CD4-positive, alpha-beta T cell (primary cell): Measurements from ENCODE around the gene CACHD1. TPM values are rescaled to one million over a fixed set of nuclear protein-coding genes. Genes with fewer than 3 reads are reported as not detected.

Experiments
- ATAC-seq: fragments of 200-7000 bp; cut with Tn5 transposase; one replicate; pipeline ENCODE4 v1.10.0; 2022; ENCODE audit warnings: mild to moderate bottlenecking; ENCODE audit not compliant: poor library complexity
- CTCF ChIA-PET: fragments of 350-600 bp; sonication (Branson Sonifier 250); formaldehyde crosslinking; loops from one replicate; lab custom pipeline; 2021; ENCODE audit warnings: antibody characterized with exemption, inconsistent platforms; lab: Charles Lee
- POLR2A ChIA-PET: fragments of 350-600 bp; sonication (Branson Sonifier 250); formaldehyde crosslinking; loops from one replicate; lab custom pipeline; 2021; ENCODE audit warnings: antibody characterized with exemption, inconsistent platforms; lab: Charles Lee
- DNase-seq, 14 experiments: peaks; one replicate each; pipeline ENCODE4 v3.0.0-alpha.2; 2013 to 2020; ENCODE audit warnings: mixed read lengths in 2 of 14
- H3K27ac ChIP-seq, 2 donors: one replicate each; pipeline versions ENCODE4 v1.5.1 to v1.7.0; 2013; ENCODE audit warnings: low read length in 2 of 2, low read depth in 1 of 2, mild to moderate bottlenecking in 1 of 2
- H3K27me3 ChIP-seq, 2 experiments: 1 replicate in 1 of 2; 2 replicates in 1 of 2; pipeline versions ENCODE4 v1.6.1 to v1.7.0; 2013; ENCODE audit warnings: low read length in 2 of 2, control low read depth in 1 of 2, mild to moderate bottlenecking in 1 of 2, moderate library complexity in 1 of 2; ENCODE audit not compliant: insufficient read depth in 2 of 2, control insufficient read depth in 1 of 2
- H3K36me3 ChIP-seq: one replicate; pipeline ENCODE4 v1.6.1; 2013; ENCODE audit warnings: low read length, control low read depth; ENCODE audit not compliant: insufficient read depth
- H3K4me1 ChIP-seq: one replicate; pipeline ENCODE4 v1.6.1; 2013; ENCODE audit warnings: low read length, control low read depth; ENCODE audit not compliant: insufficient read depth
- H3K4me3 ChIP-seq: one replicate; pipeline ENCODE4 v1.5.1; 2013; ENCODE audit warnings: mild to moderate bottlenecking, low read length, moderate library complexity
- H3K9me3 ChIP-seq, 2 experiments: 1 replicate in 1 of 2; 2 replicates in 1 of 2; pipeline versions ENCODE4 v1.6.1 to v1.7.0; 2013; ENCODE audit warnings: low read length in 2 of 2, mild to moderate bottlenecking in 2 of 2, control low read depth in 1 of 2, moderate library complexity in 1 of 2; ENCODE audit not compliant: control insufficient read depth in 1 of 2, insufficient read depth in 1 of 2
- H3K27ac Mint-ChIP-seq: one replicate; pipeline ENCODE4 v1.8.0; 2020; ENCODE audit warnings: mixed read lengths
- H3K27me3 Mint-ChIP-seq: one replicate; pipeline ENCODE4 v1.8.0; 2021; ENCODE audit warnings: mixed read lengths
- H3K36me3 Mint-ChIP-seq: one replicate; pipeline ENCODE4 v1.8.0; 2021; ENCODE audit warnings: low read depth, mixed read lengths
- H3K4me1 Mint-ChIP-seq: one replicate; pipeline ENCODE4 v1.8.0; 2021; ENCODE audit warnings: low read depth, mixed read lengths
- H3K4me3 Mint-ChIP-seq: one replicate; pipeline ENCODE4 v1.8.0; 2020; ENCODE audit warnings: mild to moderate bottlenecking, mixed read lengths
- H3K9me3 Mint-ChIP-seq: one replicate; pipeline ENCODE4 v1.8.0; 2020; ENCODE audit warnings: mixed read lengths
- intact Hi-C, 2 experiments: fragments of 100-400 bp; cut with DNase I in 1 of 2; cut with micrococcal nuclease in 1 of 2; formaldehyde crosslinking; loops; one replicate each; pipeline versions ENCODE4 v1.15.1 to v1.9.0; 2023 to 2025; cut with DNase I, micrococcal nuclease
- total RNA-seq, 174 experiments: library from RNA in 2 of 174; stranded (reverse) in 2 of 174; gene quantifications; one replicate each; pipeline ENCODE4 v1.2.3 and lab custom pipeline; 2021 to 2026
- TF ChIP-seq, protein P1 (sequence below): fragments of 200-600 bp; IDR thresholded peaks from one replicate; pipeline ENCODE4 v1.8.0; 2022; ENCODE audit warnings: antibody characterized with exemption, mild to moderate bottlenecking

CACHD1 gene
- total RNA-seq, 2 experiments from 2014 or later = 6.2 to 7.1 TPM

DNA sequence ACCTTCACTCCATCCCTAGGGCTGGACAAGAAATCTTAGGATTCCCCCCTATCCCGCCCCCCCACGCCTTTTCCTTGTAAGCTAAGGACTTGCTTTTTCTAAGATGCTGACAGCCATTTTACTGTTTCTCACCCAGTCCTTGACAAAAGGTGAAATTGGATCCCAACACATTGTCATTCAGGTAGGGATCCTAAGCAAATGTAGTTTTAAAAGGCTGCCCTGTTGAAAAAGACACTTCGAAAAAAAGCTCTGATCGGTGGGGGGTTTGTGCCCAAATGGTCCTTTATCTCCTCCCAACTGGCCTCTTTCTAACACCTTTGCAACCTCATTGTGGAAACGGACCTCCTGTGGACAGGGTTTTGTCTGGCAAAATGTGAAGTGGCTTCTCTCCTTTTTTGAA lies 2.9 kb downstream of the CACHD1 start:
- POLR2A ChIA-PET = no interaction called here
- Histone ChIP-seq H3K4me1 (peaks cover 18% of the 10 kb centered on the region), H3K9me3 (peaks cover 0 to 9% of the 10 kb centered on the region in 2 experiments), H3K36me3 (no peaks in the 10 kb centered on the region), H3K27me3 (peaks cover 14 to 31% of the 10 kb centered on the region in 2 experiments), H3K4me3 (no peak overlapping the region), H3K27ac (no peak overlapping the region)
- intact Hi-C loops = loop anchor here (2.0 to 10.0 kb wide), 5 partner anchors 34 to 349 kb away; no protein-coding TSS in a partner anchor
- CTCF ChIA-PET = interaction anchor here (1.0 kb wide), 1 partner anchor 17 kb away, joined by 3 read pairs; no protein-coding TSS in a partner anchor
- H3K9me3 Mint-ChIP-seq = no peaks in the 10 kb centered on the region
- H3K36me3 Mint-ChIP-seq = peaks cover 4% of the 10 kb centered on the region
- peak overlapping the region; percentile 58 for H3K27ac Mint-ChIP-seq
- H3K4me3 Mint-ChIP-seq = peak overlapping the region; percentile 68
- H3K4me1 Mint-ChIP-seq = peaks cover 54% of the 10 kb centered on the region
- peaks cover 37% of the 10 kb centered on the region for H3K27me3 Mint-ChIP-seq
- ATAC-seq (no peak), DNase-seq (no peak)
- TF ChIP-seq, protein P1, sequence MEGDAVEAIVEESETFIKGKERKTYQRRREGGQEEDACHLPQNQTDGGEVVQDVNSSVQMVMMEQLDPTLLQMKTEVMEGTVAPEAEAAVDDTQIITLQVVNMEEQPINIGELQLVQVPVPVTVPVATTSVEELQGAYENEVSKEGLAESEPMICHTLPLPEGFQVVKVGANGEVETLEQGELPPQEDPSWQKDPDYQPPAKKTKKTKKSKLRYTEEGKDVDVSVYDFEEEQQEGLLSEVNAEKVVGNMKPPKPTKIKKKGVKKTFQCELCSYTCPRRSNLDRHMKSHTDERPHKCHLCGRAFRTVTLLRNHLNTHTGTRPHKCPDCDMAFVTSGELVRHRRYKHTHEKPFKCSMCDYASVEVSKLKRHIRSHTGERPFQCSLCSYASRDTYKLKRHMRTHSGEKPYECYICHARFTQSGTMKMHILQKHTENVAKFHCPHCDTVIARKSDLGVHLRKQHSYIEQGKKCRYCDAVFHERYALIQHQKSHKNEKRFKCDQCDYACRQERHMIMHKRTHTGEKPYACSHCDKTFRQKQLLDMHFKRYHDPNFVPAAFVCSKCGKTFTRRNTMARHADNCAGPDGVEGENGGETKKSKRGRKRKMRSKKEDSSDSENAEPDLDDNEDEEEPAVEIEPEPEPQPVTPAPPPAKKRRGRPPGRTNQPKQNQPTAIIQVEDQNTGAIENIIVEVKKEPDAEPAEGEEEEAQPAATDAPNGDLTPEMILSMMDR = no peak

DNA sequence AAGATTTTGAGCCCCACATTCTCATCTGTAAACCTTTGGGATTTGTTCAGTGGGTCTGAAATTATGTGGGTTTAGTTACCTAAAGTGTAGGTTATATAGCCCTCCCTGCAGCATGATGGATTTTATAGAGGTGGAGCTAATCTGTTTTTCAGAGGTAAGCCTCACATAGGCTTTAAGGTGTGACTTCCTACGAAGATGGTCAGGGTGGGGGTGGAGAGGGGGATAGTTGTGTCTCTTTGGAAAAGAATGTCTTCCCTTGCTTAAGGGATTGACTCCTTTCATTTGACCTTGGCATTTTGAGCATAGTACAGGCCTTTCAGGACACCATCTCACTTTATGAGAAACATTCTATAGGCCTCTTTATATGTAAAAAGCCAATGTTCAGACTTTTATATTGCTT lies 3.4 kb downstream of the CACHD1 start:
- ATAC-seq (no peak), DNase-seq (no peak)
- TF ChIP-seq, protein P1 = no peak
- Histone ChIP-seq H3K27me3 (peaks cover 14 to 31% of the 10 kb centered on the region in 2 experiments), H3K4me3 (no peak overlapping the region), H3K9me3 (peaks cover 0 to 9% of the 10 kb centered on the region in 2 experiments), H3K27ac (no peak overlapping the region), H3K36me3 (no peaks in the 10 kb centered on the region), H3K4me1 (peaks cover 18% of the 10 kb centered on the region)
- Mint-ChIP-seq H3K27ac (peak overlapping the region; percentile 58), H3K9me3 (no peaks in the 10 kb centered on the region), H3K4me3 (peak overlapping the region; percentile 68), H3K4me1 (peaks cover 54% of the 10 kb centered on the region), H3K36me3 (peaks cover 4% of the 10 kb centered on the region), H3K27me3 (peaks cover 31% of the 10 kb centered on the region)
- CTCF ChIA-PET = no interaction called here
- intact Hi-C loops = loop anchor here (2.0 to 10.0 kb wide), 5 partner anchors 34 to 349 kb away; no protein-coding TSS in a partner anchor
- POLR2A ChIA-PET = no interaction called here

DNA sequence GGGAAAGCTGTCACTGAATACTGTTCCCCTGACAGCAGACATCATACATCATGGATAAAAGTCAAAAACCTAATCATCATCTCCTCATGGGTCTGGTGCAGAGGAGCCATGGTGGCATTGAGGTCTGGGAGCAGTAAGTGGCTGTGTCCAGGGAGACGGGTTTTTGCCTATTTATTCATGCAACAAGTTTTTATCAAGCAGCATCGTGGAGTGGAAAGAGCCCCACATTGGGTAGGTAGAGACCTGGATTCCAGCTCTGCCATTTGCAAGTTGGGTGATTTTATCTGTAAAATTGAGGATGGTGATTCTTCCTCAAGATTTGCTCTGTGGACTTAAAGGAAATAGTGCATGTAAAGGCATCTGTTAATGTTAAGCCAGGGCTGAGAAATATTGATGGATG lies 4.2 kb downstream of the CACHD1 start:
- peaks cover 54% of the 10 kb centered on the region for H3K4me1 Mint-ChIP-seq
- H3K9me3 Mint-ChIP-seq = no peaks in the 10 kb centered on the region
- peak overlapping the region; percentile 2 for H3K27ac Mint-ChIP-seq
- TF ChIP-seq, protein P1 = no peak
- peaks cover 14 to 23% of the 10 kb centered on the region in 2 experiments for H3K27me3 ChIP-seq
- H3K36me3 Mint-ChIP-seq = peaks cover 4% of the 10 kb centered on the region
- H3K4me3 ChIP-seq = no peak overlapping the region
- ChIA-PET CTCF (no interaction called here), POLR2A (interaction anchor here (0.9 kb wide), 1 partner anchor 16 kb away, joined by 3 read pairs; no protein-coding TSS in a partner anchor)
- ATAC-seq (no peak), DNase-seq (no peak)
- intact Hi-C loops = loop anchor here (5.0 to 10.0 kb wide), 4 partner anchors 33 to 348 kb away; no protein-coding TSS in a partner anchor
- H3K9me3 ChIP-seq = peaks cover 0 to 9% of the 10 kb centered on the region in 2 experiments
- no peaks in the 10 kb centered on the region for H3K36me3 ChIP-seq
- no peak overlapping the region for H3K27ac ChIP-seq
- peaks cover 23% of the 10 kb centered on the region for H3K27me3 Mint-ChIP-seq
- H3K4me1 ChIP-seq = peaks cover 18% of the 10 kb centered on the region
- H3K4me3 Mint-ChIP-seq = no peak overlapping the region
